SK-N-SH treated with all-trans-retinoic acid at 6 μM for 48 hours (cell line): ENCODE data around the gene APMAP.

Source experiments
- ATAC-seq: fragments of 200-7000 bp; cut with Tn5 transposase; 3 replicates; pipeline ENCODE4 v1.9.1; 2020; ENCODE audit warnings: mild to moderate bottlenecking, moderate library complexity
- BACH2 ChIP-seq: fragments of 250-450 bp; sonication (Bioruptor Pico); IDR thresholded peaks from 2 replicates; pipeline ENCODE4 v1.9.0; 2021; ENCODE audit warnings: mild to moderate bottlenecking, borderline replicate concordance
- CREB5 ChIP-seq: fragments of 250-450 bp; sonication (Bioruptor Pico); IDR thresholded peaks from 2 replicates; pipeline ENCODE4 v1.5.1; 2020; ENCODE audit warnings: low read depth, mild to moderate bottlenecking, moderate library complexity
- CSDC2 ChIP-seq: fragments of 250-450 bp; sonication (Bioruptor Pico); IDR thresholded peaks from 2 replicates; pipeline ENCODE4 v1.5.0; 2020; ENCODE audit warnings: mild to moderate bottlenecking, moderate library complexity
- ESRRG ChIP-seq: fragments of 250-450 bp; sonication (Bioruptor Pico); IDR thresholded peaks from 2 replicates; pipeline ENCODE4 v1.6.1; 2021; ENCODE audit warnings: mild to moderate bottlenecking
- GLIS3 ChIP-seq: fragments of 250-450 bp; sonication (Bioruptor Pico); IDR thresholded peaks from 2 replicates; pipeline ENCODE4 v1.5.0; 2020; ENCODE audit warnings: mild to moderate bottlenecking, moderate library complexity
- ISL1 ChIP-seq: fragments of 250-450 bp; sonication (Bioruptor Pico); IDR thresholded peaks from 2 replicates; pipeline ENCODE4 v2.1.2; 2022; ENCODE audit warnings: mild to moderate bottlenecking, moderate library complexity
- OSR1 ChIP-seq: fragments of 250-450 bp; sonication (Bioruptor Pico); IDR thresholded peaks from 2 replicates; pipeline ENCODE4 v1.8.0; 2022; ENCODE audit warnings: moderate library complexity, mild to moderate bottlenecking, inconsistent platforms
- PATZ1 ChIP-seq: fragments of 250-450 bp; sonication (Bioruptor Pico); IDR thresholded peaks from 2 replicates; pipeline ENCODE4 v1.8.0; 2020; ENCODE audit warnings: mild to moderate bottlenecking, moderate library complexity, borderline replicate concordance
- POU6F1 ChIP-seq: fragments of 250-450 bp; sonication (Bioruptor Pico); IDR thresholded peaks from 2 replicates; pipeline ENCODE4 v1.8.0; 2021; ENCODE audit warnings: low read depth, mild to moderate bottlenecking, moderate library complexity, borderline replicate concordance
- PPARA ChIP-seq: fragments of 250-450 bp; sonication (Bioruptor Pico); IDR thresholded peaks from 2 replicates; pipeline ENCODE4 v1.5.0; 2020; ENCODE audit warnings: mild to moderate bottlenecking, borderline replicate concordance
- RARB ChIP-seq: fragments of 250-450 bp; sonication (Bioruptor Pico); IDR thresholded peaks from 2 replicates; pipeline ENCODE4 v1.8.0; 2021; ENCODE audit warnings: mild to moderate bottlenecking, moderate library complexity
- SNAI2 ChIP-seq: fragments of 250-450 bp; sonication (Bioruptor Pico); IDR thresholded peaks from 2 replicates; pipeline ENCODE4 v1.5.0; 2020; ENCODE audit warnings: mild to moderate bottlenecking, moderate library complexity
- TCF4 ChIP-seq: fragments of 250-450 bp; sonication (Bioruptor Pico); IDR thresholded peaks from 2 replicates; pipeline ENCODE4 v1.8.0; 2021; ENCODE audit warnings: mild to moderate bottlenecking, moderate library complexity, borderline replicate concordance
- TOX ChIP-seq: fragments of 250-450 bp; sonication (Bioruptor Pico); IDR thresholded peaks from 2 replicates; pipeline ENCODE4 v1.8.0; 2021; ENCODE audit warnings: mild to moderate bottlenecking, moderate library complexity, borderline replicate concordance
- ZC3H10 ChIP-seq: fragments of 250-450 bp; sonication (Bioruptor Pico); IDR thresholded peaks from 2 replicates; pipeline ENCODE4 v1.5.1; 2021; ENCODE audit warnings: mild to moderate bottlenecking, moderate library complexity
- ZFP3 ChIP-seq: fragments of 250-450 bp; sonication (Bioruptor Pico); IDR thresholded peaks from 2 replicates; pipeline ENCODE4 v1.5.0; 2020; ENCODE audit warnings: mild to moderate bottlenecking, moderate library complexity
- ZFP30 ChIP-seq: fragments of 450-650 bp; formaldehyde crosslinking; IDR thresholded peaks from 2 replicates; pipeline ENCODE4 v1.5.0; 2022; ENCODE audit warnings: mild to moderate bottlenecking, moderate library complexity
- ZNF565 ChIP-seq: fragments of 450-650 bp; formaldehyde crosslinking; conservative IDR thresholded peaks from 2 replicates; pipeline ENCODE4 v1.5.0; 2020; ENCODE audit warnings: low read depth, mild to moderate bottlenecking, moderate library complexity
- ZNF8 ChIP-seq: fragments of 450-650 bp; formaldehyde crosslinking; IDR thresholded peaks from 2 replicates; pipeline ENCODE4 v1.5.0; 2020; ENCODE audit warnings: mild to moderate bottlenecking, moderate library complexity
- TF ChIP-seq, protein P1 (sequence below): fragments of 250-450 bp; sonication (Bioruptor Pico); IDR thresholded peaks from 2 replicates; pipeline ENCODE4 v1.5.1; 2021; ENCODE audit warnings: mild to moderate bottlenecking, moderate library complexity
- TF ChIP-seq, protein P2 (sequence below): fragments of 250-450 bp; sonication (Bioruptor Pico); IDR thresholded peaks from 2 replicates; pipeline ENCODE4 v1.5.0; 2020; ENCODE audit warnings: mild to moderate bottlenecking, moderate library complexity

Gene APMAP

GRCh38 chr20:25024171-25024570 is 31.6 kb upstream of the APMAP start:
- no peak for ATAC-seq
- TF ChIP-seq, protein P1, sequence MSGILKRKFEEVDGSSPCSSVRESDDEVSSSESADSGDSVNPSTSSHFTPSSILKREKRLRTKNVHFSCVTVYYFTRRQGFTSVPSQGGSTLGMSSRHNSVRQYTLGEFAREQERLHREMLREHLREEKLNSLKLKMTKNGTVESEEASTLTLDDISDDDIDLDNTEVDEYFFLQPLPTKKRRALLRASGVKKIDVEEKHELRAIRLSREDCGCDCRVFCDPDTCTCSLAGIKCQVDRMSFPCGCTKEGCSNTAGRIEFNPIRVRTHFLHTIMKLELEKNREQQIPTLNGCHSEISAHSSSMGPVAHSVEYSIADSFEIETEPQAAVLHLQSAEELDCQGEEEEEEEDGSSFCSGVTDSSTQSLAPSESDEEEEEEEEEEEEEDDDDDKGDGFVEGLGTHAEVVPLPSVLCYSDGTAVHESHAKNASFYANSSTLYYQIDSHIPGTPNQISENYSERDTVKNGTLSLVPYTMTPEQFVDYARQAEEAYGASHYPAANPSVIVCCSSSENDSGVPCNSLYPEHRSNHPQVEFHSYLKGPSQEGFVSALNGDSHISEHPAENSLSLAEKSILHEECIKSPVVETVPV (CRISPR knock-in tag): no peak
- TF ChIP-seq CSDC2 (CRISPR knock-in tag) (no peak), BACH2 (no peak), ESRRG (CRISPR knock-in tag) (no peak), PPARA (CRISPR knock-in tag) (no peak), POU6F1 (CRISPR knock-in tag) (no peak), CREB5 (no peak), TOX (CRISPR knock-in tag) (no peak), ZFP3 (CRISPR knock-in tag) (no peak), ZC3H10 (CRISPR knock-in tag) (no peak), ZNF8 (no peak)

DNA sequence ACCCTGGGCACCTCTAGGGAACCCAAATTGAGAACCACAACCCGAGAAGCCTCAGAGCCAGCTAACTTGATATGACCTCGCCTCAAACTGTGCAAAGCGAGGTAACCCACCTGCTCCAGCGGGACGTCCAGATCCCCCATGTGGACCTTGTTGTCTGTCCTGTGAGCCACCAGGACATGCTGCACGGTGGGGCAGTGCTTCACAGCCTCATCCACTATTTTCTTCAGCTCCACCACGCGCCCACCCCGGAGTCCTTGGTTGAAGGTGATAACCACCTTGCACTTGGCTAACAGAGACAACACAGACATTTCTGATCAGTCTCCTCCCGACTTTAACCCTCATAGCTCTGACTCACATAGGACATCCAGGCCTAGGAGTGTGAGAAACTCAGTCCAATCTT is 30.8 kb upstream of the APMAP start:
- TF ChIP-seq ZFP30 (CRISPR knock-in tag) (no peak), TCF4 (CRISPR knock-in tag) (no peak), OSR1 (no peak)
- ATAC-seq: no peak

GRCh38 chr20:25022680-25023079 is 30.1 kb upstream of the APMAP start:
- no peak for ATAC-seq
- TF ChIP-seq, protein P1 (CRISPR knock-in tag): no peak
- TF ChIP-seq PPARA (CRISPR knock-in tag): no peak
- TF ChIP-seq ZNF565 (CRISPR knock-in tag): no peak
- no peak for TF ChIP-seq ISL1 (CRISPR knock-in tag)
- no peak for TF ChIP-seq RARB (CRISPR knock-in tag)
- TF ChIP-seq GLIS3: no peak
- no peak for TF ChIP-seq BACH2

DNA sequence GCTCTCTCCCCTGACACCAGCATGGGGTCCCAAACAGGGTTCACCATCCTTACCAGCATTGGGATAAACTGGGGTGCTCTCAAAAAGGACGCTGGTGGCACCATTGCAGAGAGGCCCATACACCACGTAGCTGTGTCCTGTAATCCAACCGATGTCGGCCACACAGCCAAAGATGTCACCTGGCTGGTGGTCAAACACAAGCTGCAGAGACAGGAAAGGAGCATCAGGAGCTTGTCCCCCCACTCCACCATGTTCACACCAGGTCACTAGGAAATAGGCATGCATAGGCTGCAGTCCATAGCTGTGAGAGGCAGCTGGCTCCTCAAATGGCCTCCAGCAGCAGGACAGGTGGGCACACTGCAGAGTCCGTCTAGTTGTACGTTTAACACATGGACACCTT is 28.8 kb upstream of the APMAP start:
- ATAC-seq: no peak
- TF ChIP-seq ZFP3 (CRISPR knock-in tag) (no peak), ISL1 (CRISPR knock-in tag) (no peak), ZNF565 (CRISPR knock-in tag) (no peak), POU6F1 (CRISPR knock-in tag) (no peak), ESRRG (CRISPR knock-in tag) (no peak), PATZ1 (no peak), TCF4 (CRISPR knock-in tag) (no peak), PPARA (CRISPR knock-in tag) (no peak), SNAI2 (CRISPR knock-in tag) (no peak), RARB (CRISPR knock-in tag) (no peak), GLIS3 (no peak), BACH2 (no peak), OSR1 (no peak)
- TF ChIP-seq, protein P1 (CRISPR knock-in tag): no peak
- TF ChIP-seq, protein P2, sequence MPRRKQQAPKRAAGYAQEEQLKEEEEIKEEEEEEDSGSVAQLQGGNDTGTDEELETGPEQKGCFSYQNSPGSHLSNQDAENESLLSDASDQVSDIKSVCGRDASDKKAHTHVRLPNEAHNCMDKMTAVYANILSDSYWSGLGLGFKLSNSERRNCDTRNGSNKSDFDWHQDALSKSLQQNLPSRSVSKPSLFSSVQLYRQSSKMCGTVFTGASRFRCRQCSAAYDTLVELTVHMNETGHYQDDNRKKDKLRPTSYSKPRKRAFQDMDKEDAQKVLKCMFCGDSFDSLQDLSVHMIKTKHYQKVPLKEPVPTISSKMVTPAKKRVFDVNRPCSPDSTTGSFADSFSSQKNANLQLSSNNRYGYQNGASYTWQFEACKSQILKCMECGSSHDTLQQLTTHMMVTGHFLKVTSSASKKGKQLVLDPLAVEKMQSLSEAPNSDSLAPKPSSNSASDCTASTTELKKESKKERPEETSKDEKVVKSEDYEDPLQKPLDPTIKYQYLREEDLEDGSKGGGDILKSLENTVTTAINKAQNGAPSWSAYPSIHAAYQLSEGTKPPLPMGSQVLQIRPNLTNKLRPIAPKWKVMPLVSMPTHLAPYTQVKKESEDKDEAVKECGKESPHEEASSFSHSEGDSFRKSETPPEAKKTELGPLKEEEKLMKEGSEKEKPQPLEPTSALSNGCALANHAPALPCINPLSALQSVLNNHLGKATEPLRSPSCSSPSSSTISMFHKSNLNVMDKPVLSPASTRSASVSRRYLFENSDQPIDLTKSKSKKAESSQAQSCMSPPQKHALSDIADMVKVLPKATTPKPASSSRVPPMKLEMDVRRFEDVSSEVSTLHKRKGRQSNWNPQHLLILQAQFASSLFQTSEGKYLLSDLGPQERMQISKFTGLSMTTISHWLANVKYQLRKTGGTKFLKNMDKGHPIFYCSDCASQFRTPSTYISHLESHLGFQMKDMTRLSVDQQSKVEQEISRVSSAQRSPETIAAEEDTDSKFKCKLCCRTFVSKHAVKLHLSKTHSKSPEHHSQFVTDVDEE: no peak
